GM19099 (cell line): ENCODE results near the gene ZIC5.

Source experiments
- POLR2A ChIP-seq: IDR thresholded peaks from 3 replicates; pipeline ENCODE4 v1.6.1; 2011; ENCODE audit warnings: low read depth; ENCODE audit not compliant: insufficient read length; ENCODE audit errors: extremely low read depth

ZIC5 gene

GRCh38 chr13:99962242-99962641 lies 9.3 kb downstream of the ZIC5 start:
- no peak for TF ChIP-seq POLR2A

GRCh38 chr13:99961636-99962035 lies 9.9 kb downstream of the ZIC5 start:
- no peak for TF ChIP-seq POLR2A

- TF ChIP-seq POLR2A = no peak
Observed at GRCh38 chr13:99960663-99961311, 10.8 kb downstream of the ZIC5 start.

GRCh38 chr13:99959540-99960230 lies 11.9 kb downstream of the ZIC5 start:
- TF ChIP-seq POLR2A = no peak

- no peak for TF ChIP-seq POLR2A
Observed at GRCh38 chr13:99959127-99959539, 12.4 kb downstream of the ZIC5 start.

GRCh38 chr13:99958406-99959126 lies 13.0 kb downstream of the ZIC5 start:
- TF ChIP-seq POLR2A = no peak

GRCh38 chr13:99956473-99957349 lies 14.9 kb downstream of the ZIC5 start:
- no peak for TF ChIP-seq POLR2A

- no peak for TF ChIP-seq POLR2A
Observed at GRCh38 chr13:99955747-99956472, 15.7 kb downstream of the ZIC5 start.

GRCh38 chr13:99955107-99955746 lies 16.3 kb downstream of the ZIC5 start:
- TF ChIP-seq POLR2A = no peak

GRCh38 chr13:99953138-99953755 lies 18.3 kb downstream of the ZIC5 start:
- no peak for TF ChIP-seq POLR2A

GRCh38 chr13:99949679-99950413 lies 21.7 kb downstream of the ZIC5 start:
- TF ChIP-seq POLR2A = no peak

GRCh38 chr13:99948907-99949678 lies 22.5 kb downstream of the ZIC5 start:
- TF ChIP-seq POLR2A = no peak
